Activated naive CD4-positive, alpha-beta T cell treated with anti-CD3 and anti-CD28 coated beads, Interleukin-2, amount 50 U/mL, for 72 hours (primary cell): ENCODE data around the gene PCDH10. TPM values are rescaled to one million over a fixed set of nuclear protein-coding genes. Genes with fewer than 3 reads are reported as not detected.

Experiments
- ATAC-seq, 2 donors: fragments of 150-1000 bp; cut with Tn5 transposase; 2 replicates each; pipeline ENCODE4 v1.10.0; 2021; ENCODE audit warnings: mild to moderate bottlenecking in 2 of 2, moderate library complexity in 2 of 2
- DNase-seq, 2 donors: peaks; one replicate each; pipeline ENCODE4 v3.0.0; 2021 to 2022; ENCODE audit warnings: low spot score in 2 of 2
- H3K27ac Mint-ChIP-seq, 2 donors: one replicate each; pipeline ENCODE4 v1.8.0; 2022; ENCODE audit warnings: mild to moderate bottlenecking in 2 of 2, mixed read lengths in 2 of 2
- H3K36me3 Mint-ChIP-seq, 2 donors: one replicate each; pipeline ENCODE4 v1.8.0; 2022; ENCODE audit warnings: mixed read lengths in 2 of 2
- H3K9me3 Mint-ChIP-seq, 2 donors: one replicate each; pipeline ENCODE4 v1.8.0; 2022; ENCODE audit warnings: mixed read lengths in 2 of 2
- total RNA-seq, 2 donors: library from RNA; stranded (reverse); gene quantifications; one replicate each; pipeline ENCODE4 v1.2.3, GENCODE V29; 2022

Gene PCDH10
- total RNA-seq, 2 donors from 2014 or later: not detected

DNA sequence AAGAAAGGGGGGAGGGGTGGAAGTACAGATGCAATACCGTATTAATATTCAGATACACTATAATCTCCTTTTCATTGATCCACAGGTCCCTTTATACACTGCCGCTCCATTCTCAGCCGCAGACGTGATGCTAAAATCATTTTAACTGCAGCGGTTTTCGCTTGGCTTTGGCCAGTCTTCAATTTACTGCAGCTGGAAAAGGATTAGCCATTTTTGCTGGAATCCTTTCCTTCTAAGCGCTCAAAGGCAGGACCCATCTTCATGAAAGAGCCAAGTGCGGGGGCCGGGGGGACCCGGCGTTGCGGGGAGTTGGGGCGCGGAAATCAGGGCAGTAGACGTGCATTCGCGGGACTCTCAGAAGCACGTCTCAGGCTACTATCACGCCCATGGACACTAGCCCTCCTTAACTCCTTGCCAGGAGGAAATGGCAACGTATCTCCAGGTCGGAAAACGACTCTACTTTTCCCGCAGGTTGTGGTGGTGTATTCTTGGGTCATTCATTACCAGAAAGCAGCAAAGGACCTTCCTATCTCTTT, 1.7 kb upstream of the PCDH10 start:
- Mint-ChIP-seq H3K9me3 (peaks cover 0 to 7% of the 10 kb centered on the region in 2 donors), H3K36me3 (peaks cover 19 to 38% of the 10 kb centered on the region in 2 donors), H3K27ac (peak overlapping the region in 1 of 2 donors; percentile 29)
- ATAC-seq (no peak), DNase-seq (no peak)

- H3K36me3 Mint-ChIP-seq: peaks cover 27 to 46% of the 10 kb centered on the region in 2 donors
- peak overlapping the region in 1 of 2 donors; percentile 79 for H3K27ac Mint-ChIP-seq
- H3K9me3 Mint-ChIP-seq: peaks cover 0 to 12% of the 10 kb centered on the region in 2 donors
- ATAC-seq: no peak
- DNase-seq: no peak
Measured at GRCh38 chr4:133147921-133148689, 989 bp upstream of the PCDH10 start.

GRCh38 chr4:133149364-133149695, 236 bp downstream of the PCDH10 start:
- DNase-seq (no peak), ATAC-seq (no peak)
- H3K9me3 Mint-ChIP-seq: peaks cover 0 to 12% of the 10 kb centered on the region in 2 donors
- peaks cover 27 to 46% of the 10 kb centered on the region in 2 donors for H3K36me3 Mint-ChIP-seq
- peak overlapping the region in 1 of 2 donors; percentile 29 for H3K27ac Mint-ChIP-seq

GRCh38 chr4:133149932-133150471, 908 bp downstream of the PCDH10 start:
- peak overlapping the region in 1 of 2 donors; percentile 9 for H3K27ac Mint-ChIP-seq
- peaks cover 27 to 46% of the 10 kb centered on the region in 2 donors for H3K36me3 Mint-ChIP-seq

DNA sequence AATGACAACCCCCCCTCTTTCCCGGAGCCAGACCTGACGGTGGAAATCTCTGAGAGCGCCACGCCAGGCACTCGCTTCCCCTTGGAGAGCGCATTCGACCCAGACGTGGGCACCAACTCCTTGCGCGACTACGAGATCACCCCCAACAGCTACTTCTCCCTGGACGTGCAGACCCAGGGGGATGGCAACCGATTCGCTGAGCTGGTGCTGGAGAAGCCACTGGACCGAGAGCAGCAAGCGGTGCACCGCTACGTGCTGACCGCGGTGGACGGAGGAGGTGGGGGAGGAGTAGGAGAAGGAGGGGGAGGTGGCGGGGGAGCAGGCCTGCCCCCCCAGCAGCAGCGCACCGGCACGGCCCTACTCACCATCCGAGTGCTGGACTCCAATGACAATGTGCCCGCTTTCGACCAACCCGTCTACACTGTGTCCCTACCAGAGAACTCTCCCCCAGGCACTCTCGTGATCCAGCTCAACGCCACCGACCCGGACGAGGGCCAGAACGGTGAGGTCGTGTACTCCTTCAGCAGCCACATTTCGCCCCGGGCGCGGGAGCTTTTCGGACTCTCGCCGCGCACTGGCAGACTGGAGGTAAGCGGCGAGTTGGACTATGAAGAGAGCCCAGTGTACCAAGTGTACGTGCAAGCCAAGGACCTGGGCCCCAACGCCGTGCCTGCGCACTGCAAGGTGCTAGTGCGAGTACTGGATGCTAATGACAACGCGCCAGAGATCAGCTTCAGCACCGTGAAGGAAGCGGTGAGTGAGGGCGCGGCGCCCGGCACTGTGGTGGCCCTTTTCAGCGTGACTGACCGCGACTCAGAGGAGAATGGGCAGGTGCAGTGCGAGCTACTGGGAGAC, 1.6 kb downstream of the PCDH10 start:
- DNase-seq: no peak
- no peak for ATAC-seq
- H3K27ac Mint-ChIP-seq: peak overlapping the region in 1 of 2 donors; percentile 55
- H3K9me3 Mint-ChIP-seq: peaks cover 0 to 12% of the 10 kb centered on the region in 2 donors
- H3K36me3 Mint-ChIP-seq: peaks cover 27 to 46% of the 10 kb centered on the region in 2 donors

More at GRCh38 chr4:133149932-133150471, 908 bp downstream of the PCDH10 start:
- ATAC-seq (no peak), DNase-seq (no peak)
- H3K9me3 Mint-ChIP-seq: peaks cover 0 to 12% of the 10 kb centered on the region in 2 donors

DNA sequence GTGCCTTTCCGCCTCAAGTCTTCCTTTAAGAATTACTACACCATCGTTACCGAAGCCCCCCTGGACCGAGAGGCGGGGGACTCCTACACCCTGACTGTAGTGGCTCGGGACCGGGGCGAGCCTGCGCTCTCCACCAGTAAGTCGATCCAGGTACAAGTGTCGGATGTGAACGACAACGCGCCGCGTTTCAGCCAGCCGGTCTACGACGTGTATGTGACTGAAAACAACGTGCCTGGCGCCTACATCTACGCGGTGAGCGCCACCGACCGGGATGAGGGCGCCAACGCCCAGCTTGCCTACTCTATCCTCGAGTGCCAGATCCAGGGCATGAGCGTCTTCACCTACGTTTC, 2.2 kb downstream of the PCDH10 start:
- DNase-seq: no peak
- Mint-ChIP-seq H3K27ac (peak overlapping the region in 1 of 2 donors; percentile 55), H3K9me3 (peaks cover 0 to 12% of the 10 kb centered on the region in 2 donors), H3K36me3 (peaks cover 27 to 46% of the 10 kb centered on the region in 2 donors)
- ATAC-seq: peak in 1 of 2 donors; percentile 18

DNA sequence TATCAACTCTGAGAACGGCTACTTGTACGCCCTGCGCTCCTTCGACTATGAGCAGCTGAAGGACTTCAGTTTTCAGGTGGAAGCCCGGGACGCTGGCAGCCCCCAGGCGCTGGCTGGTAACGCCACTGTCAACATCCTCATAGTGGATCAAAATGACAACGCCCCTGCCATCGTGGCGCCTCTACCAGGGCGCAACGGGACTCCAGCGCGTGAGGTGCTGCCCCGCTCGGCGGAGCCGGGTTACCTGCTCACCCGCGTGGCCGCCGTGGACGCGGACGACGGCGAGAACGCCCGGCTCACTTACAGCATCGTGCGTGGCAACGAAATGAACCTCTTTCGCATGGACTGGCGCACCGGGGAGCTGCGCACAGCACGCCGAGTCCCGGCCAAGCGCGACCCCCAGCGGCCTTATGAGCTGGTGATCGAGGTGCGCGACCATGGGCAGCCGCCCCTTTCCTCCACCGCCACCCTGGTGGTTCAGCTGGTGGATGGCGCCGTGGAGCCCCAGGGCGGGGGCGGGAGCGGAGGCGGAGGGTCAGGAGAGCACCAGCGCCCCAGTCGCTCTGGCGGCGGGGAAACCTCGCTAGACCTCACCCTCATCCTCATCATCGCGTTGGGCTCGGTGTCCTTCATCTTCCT, 2.7 kb downstream of the PCDH10 start:
- Mint-ChIP-seq H3K36me3 (peaks cover 27 to 44% of the 10 kb centered on the region in 2 donors), H3K27ac (peak overlapping the region in 1 of 2 donors; percentile 55), H3K9me3 (peaks cover 0 to 12% of the 10 kb centered on the region in 2 donors)
- ATAC-seq (no peak), DNase-seq (no peak)

DNA sequence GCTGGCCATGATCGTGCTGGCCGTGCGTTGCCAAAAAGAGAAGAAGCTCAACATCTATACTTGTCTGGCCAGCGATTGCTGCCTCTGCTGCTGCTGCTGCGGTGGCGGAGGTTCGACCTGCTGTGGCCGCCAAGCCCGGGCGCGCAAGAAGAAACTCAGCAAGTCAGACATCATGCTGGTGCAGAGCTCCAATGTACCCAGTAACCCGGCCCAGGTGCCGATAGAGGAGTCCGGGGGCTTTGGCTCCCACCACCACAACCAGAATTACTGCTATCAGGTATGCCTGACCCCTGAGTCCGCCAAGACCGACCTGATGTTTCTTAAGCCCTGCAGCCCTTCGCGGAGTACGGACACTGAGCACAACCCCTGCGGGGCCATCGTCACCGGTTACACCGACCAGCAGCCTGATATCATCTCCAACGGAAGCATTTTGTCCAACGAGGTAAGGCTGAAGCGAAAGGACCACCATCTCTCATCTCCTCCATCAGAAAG, 3.3 kb downstream of the PCDH10 start:
- no peak for ATAC-seq
- DNase-seq: no peak
- H3K9me3 Mint-ChIP-seq: peaks cover 0 to 12% of the 10 kb centered on the region in 2 donors
- peaks cover 27 to 38% of the 10 kb centered on the region in 2 donors for H3K36me3 Mint-ChIP-seq
- H3K27ac Mint-ChIP-seq: peak overlapping the region in 1 of 2 donors; percentile 82

- peak overlapping the region in 1 of 2 donors; percentile 82 for H3K27ac Mint-ChIP-seq
Measured at GRCh38 chr4:133152831-133153481, 3.9 kb downstream of the PCDH10 start.

DNA sequence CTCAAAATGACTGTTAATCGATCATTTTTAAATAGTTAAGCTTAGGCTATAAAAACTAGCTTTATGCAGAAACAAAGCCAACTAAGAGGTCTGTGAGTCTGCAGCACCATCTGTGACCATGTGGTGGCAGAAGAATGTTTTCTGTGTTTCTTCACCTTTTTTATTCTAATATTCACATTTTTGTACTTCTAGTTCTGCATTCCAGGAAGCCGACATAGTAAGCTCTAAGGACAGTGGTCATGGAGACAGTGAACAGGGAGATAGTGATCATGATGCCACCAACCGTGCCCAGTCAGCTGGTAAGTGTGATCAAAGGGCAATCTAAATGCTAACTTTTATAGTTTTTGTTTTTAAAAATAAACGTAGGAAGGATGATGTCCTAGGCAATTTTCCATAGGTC, 5.6 kb downstream of the PCDH10 start:
- no peak for DNase-seq
- Mint-ChIP-seq H3K36me3 (peaks cover 10 to 19% of the 10 kb centered on the region in 2 donors), H3K27ac (no peak overlapping the region), H3K9me3 (peaks cover 0 to 5% of the 10 kb centered on the region in 2 donors)
- ATAC-seq: no peak

More at GRCh38 chr4:133152831-133153481, 3.9 kb downstream of the PCDH10 start:
- H3K36me3 Mint-ChIP-seq: peaks cover 27 to 37% of the 10 kb centered on the region in 2 donors
- peaks cover 0 to 12% of the 10 kb centered on the region in 2 donors for H3K9me3 Mint-ChIP-seq
- ATAC-seq (no peak), DNase-seq (no peak)

GRCh38 chr4:133156096-133156495, 7.0 kb downstream of the PCDH10 start:
- DNase-seq (no peak), ATAC-seq (no peak)
- no peak overlapping the region for H3K27ac Mint-ChIP-seq
- H3K9me3 Mint-ChIP-seq: peaks cover 0 to 5% of the 10 kb centered on the region in 2 donors
- H3K36me3 Mint-ChIP-seq: peaks cover 9 to 14% of the 10 kb centered on the region in 2 donors

DNA sequence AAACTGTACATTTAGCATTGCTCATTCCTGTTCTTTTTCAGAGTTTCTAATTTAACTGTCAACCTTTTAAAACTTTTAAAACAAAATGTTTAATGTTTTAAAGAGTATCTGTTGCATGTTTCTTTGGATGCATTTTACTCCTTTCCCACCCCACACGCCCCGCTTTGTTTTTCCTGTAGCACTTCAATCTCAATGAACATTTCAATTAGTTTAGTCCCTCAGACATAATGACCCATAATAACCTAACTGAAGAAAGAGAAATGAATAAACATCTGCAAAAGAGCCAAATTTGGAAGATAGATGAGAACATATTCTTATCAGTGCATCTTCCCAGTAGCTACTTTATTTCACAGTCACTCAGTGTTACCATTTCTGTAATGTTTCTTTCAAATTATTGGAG, 7.5 kb downstream of the PCDH10 start:
- ATAC-seq (no peak), DNase-seq (no peak)
- peaks cover 0 to 5% of the 10 kb centered on the region in 2 donors for H3K9me3 Mint-ChIP-seq
- H3K36me3 Mint-ChIP-seq: peaks cover 9% of the 10 kb centered on the region in 2 donors
- H3K27ac Mint-ChIP-seq: no peak overlapping the region

DNA sequence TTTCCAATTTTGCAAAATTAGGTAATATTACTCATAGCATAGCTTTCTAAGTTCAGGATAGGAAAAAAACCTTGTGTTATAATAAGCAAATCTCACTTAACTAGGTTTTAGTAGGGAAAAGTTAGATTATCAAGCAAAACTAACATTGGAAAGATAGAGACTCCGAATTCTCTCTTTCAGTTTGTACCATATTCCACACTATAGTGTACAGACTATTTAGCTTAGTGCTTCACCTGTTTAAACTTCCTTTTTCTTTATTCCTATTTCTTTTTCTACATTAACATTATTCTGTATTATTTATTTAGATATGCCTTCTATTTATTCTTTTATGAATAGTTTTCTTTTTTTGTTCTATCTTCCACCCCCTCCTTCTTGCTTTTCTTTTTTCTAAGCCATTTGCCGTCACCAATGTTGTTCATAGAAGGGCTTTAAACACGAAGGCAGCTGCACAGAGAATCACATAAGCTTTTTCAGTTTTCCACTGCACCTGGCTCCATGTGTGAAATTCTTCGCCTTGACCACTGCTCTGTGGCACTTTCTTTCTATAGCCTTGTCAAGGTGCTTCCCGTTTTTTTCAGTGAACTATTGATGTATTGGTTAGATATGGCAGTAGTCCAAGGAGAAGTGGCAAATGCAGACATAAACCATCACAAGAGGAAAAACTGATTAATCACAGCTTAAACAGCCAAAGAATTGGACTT, 8.5 kb downstream of the PCDH10 start:
- H3K9me3 Mint-ChIP-seq: peaks cover 0 to 4% of the 10 kb centered on the region in 2 donors
- no peak overlapping the region for H3K27ac Mint-ChIP-seq
- ATAC-seq (no peak), DNase-seq (no peak)
- H3K36me3 Mint-ChIP-seq: peaks cover 5% of the 10 kb centered on the region in 2 donors

DNA sequence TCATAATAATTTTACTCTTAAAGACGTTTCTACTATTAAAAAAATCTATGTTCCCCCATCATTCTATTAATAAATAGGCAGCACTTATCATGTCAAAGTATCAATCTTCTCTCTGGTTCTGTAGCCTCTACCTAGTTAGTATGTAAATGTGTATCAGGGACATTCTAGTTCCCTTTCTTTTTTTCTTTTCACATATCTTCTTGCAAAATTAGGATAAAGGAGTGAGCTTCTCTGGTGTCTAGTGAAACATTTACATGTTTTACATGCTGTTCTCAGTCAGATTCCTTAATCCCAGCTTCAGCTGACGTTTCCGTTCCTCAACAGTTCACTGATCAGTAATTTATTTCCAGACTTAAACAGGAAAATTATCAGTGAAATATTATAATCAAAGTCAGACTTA, 11.8 kb downstream of the PCDH10 start:
- H3K9me3 Mint-ChIP-seq: no peaks in the 10 kb centered on the region
- H3K36me3 Mint-ChIP-seq: no peaks in the 10 kb centered on the region
- DNase-seq (no peak), ATAC-seq (no peak)
- no peak overlapping the region for H3K27ac Mint-ChIP-seq
